Mesenchymal stem cell (in vitro differentiated cells and primary cell): ENCODE data around the gene STX12.
"Not testable (repeated sequence)": the region's sequence is repeated elsewhere in the genome, so short reads cannot be mapped to it uniquely, and the experiment has no call there.

Experiments
- DNase-seq: peaks from one replicate; pipeline ENCODE4 v3.0.0-alpha.2; 2013
- H2AFZ ChIP-seq: one replicate; pipeline ENCODE4 v1.6.1; 2013; ENCODE audit warnings: low read depth, mild to moderate bottlenecking, control low read depth, inconsistent platforms, low read length, moderate library complexity
- H2AK5ac ChIP-seq: 2 replicates; pipeline ENCODE4 v1.6.1; 2013; ENCODE audit warnings: low read length, moderate library complexity, mild to moderate bottlenecking, inconsistent platforms; ENCODE audit not compliant: severe bottlenecking
- H2BK120ac ChIP-seq: one replicate; pipeline ENCODE4 v1.6.1; 2013; ENCODE audit warnings: low read depth, mild to moderate bottlenecking, inconsistent platforms, low read length, moderate library complexity
- H2BK12ac ChIP-seq, 2 experiments: one replicate each; pipeline ENCODE4 v1.6.1; 2013; ENCODE audit warnings: inconsistent platforms in 2 of 2, low read length in 2 of 2, mild to moderate bottlenecking in 2 of 2, moderate library complexity in 2 of 2, control low read depth in 1 of 2
- H2BK15ac ChIP-seq: one replicate; pipeline ENCODE4 v1.6.1; 2013; ENCODE audit warnings: mild to moderate bottlenecking, low read depth, inconsistent platforms; ENCODE audit not compliant: poor library complexity, severe bottlenecking
- H2BK5ac ChIP-seq: 2 replicates; pipeline ENCODE4 v1.6.1; 2013; ENCODE audit warnings: low read depth, mild to moderate bottlenecking, low read length, control low read depth, inconsistent platforms; ENCODE audit not compliant: poor library complexity, severe bottlenecking
- H3K14ac ChIP-seq, 2 experiments: one replicate each; pipeline ENCODE4 v1.6.1; 2013; ENCODE audit warnings: inconsistent platforms in 2 of 2, low read length in 2 of 2, control low read depth in 1 of 2, mild to moderate bottlenecking in 1 of 2, moderate library complexity in 1 of 2
- H3K18ac ChIP-seq, 2 experiments: one replicate each; pipeline ENCODE4 v1.6.1; 2013; ENCODE audit warnings: inconsistent platforms in 2 of 2, low read length in 2 of 2, control low read depth in 1 of 2, low read depth in 1 of 2, mild to moderate bottlenecking in 1 of 2
- H3K23ac ChIP-seq, 2 experiments: one replicate each; pipeline ENCODE4 v1.6.1; 2013; ENCODE audit warnings: inconsistent platforms in 2 of 2, low read length in 2 of 2, mild to moderate bottlenecking in 2 of 2, moderate library complexity in 2 of 2, control low read depth in 1 of 2
- H3K27ac ChIP-seq: 2 replicates; pipeline ENCODE4 v1.5.1; 2013; ENCODE audit warnings: mild to moderate bottlenecking, moderate library complexity, low read length, control low read depth, inconsistent platforms; ENCODE audit not compliant: poor library complexity, severe bottlenecking
- H3K27me3 ChIP-seq, 2 experiments: 2 replicates each; pipeline versions ENCODE4 v1.6.1 to v1.7.0; 2013; ENCODE audit warnings: low read length in 2 of 2, mild to moderate bottlenecking in 2 of 2, moderate library complexity in 2 of 2, control low read depth in 1 of 2, inconsistent platforms in 1 of 2; ENCODE audit not compliant: control insufficient read depth in 1 of 2, insufficient read depth in 1 of 2
- H3K36me3 ChIP-seq, 2 experiments: 2 replicates each; pipeline versions ENCODE4 v1.6.1 to v1.7.0; 2013; ENCODE audit warnings: low read length in 2 of 2, control low read depth in 1 of 2, inconsistent platforms in 1 of 2, low read depth in 1 of 2, mild to moderate bottlenecking in 1 of 2; ENCODE audit not compliant: insufficient read depth in 2 of 2, control insufficient read depth in 1 of 2
- H3K4ac ChIP-seq, 2 experiments: one replicate each; pipeline ENCODE4 v1.6.1; 2013; ENCODE audit warnings: inconsistent platforms in 2 of 2, low read length in 2 of 2, mild to moderate bottlenecking in 2 of 2, moderate library complexity in 2 of 2, control low read depth in 1 of 2, low read depth in 1 of 2
- H3K4me1 ChIP-seq: 2 replicates; pipeline ENCODE4 v1.6.1; 2013; ENCODE audit warnings: low read depth, low read length, control low read depth; ENCODE audit not compliant: control insufficient read depth, insufficient read depth
- H3K4me2 ChIP-seq: 2 replicates; pipeline ENCODE4 v1.6.1; 2013; ENCODE audit warnings: low read length, mild to moderate bottlenecking, inconsistent platforms; ENCODE audit not compliant: poor library complexity, severe bottlenecking
- H3K4me3 ChIP-seq, 2 experiments: 2 replicates each; pipeline versions ENCODE4 v1.5.1 to v1.7.0; 2013; ENCODE audit warnings: low read length in 2 of 2, mild to moderate bottlenecking in 2 of 2, control low read depth in 1 of 2, low read depth in 1 of 2; ENCODE audit not compliant: insufficient read depth in 1 of 2
- H3K79me1 ChIP-seq: replicated peaks from 2 replicates; pipeline ENCODE4 v1.6.1; 2013; ENCODE audit warnings: mild to moderate bottlenecking, control low read depth, low read length, inconsistent platforms; ENCODE audit not compliant: poor library complexity, severe bottlenecking
- H3K9ac ChIP-seq: 2 replicates; pipeline ENCODE4 v1.7.0; 2013; ENCODE audit warnings: mild to moderate bottlenecking, low read length, moderate library complexity
- H3K9me3 ChIP-seq: 2 replicates; pipeline ENCODE4 v1.7.0; 2013; ENCODE audit warnings: mild to moderate bottlenecking, low read length; ENCODE audit not compliant: control insufficient read depth
- H4K8ac ChIP-seq: one replicate; pipeline ENCODE4 v1.6.1; 2013; ENCODE audit warnings: inconsistent platforms, mild to moderate bottlenecking, low read length, moderate library complexity
- H4K91ac ChIP-seq: one replicate; pipeline ENCODE4 v1.6.1; 2013; ENCODE audit warnings: mild to moderate bottlenecking, low read length, inconsistent platforms
- WGBS: methylation state at CpG from one replicate; pipeline ENCODE4 v1.1.7; 2013; ENCODE audit warnings: mixed read lengths; 5-methylcytosine and 5-hydroxymethylcytosine counted together

Gene STX12

DNA sequence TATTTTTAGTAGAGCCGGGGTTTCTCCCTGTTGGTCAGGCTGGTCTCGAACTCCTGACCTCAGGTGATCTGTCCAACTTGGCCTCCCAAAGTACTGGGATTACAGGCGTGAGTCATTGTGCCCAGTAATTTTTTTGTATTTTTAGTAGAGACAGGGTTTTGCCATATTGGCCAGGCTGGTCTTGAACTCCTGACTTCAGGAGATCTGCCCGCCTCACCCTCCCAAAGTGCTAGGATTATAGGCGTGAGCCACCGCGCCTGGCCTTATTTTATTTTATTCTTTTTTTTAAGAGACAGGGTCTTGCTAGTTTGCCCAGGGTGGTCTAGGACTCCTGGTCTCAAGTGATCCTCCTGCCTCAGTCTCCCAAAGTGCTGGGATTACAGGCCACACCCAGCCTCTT lies 98.1 kb downstream of the STX12 start:
- H2AK5ac ChIP-seq, H2AFZ ChIP-seq, H2BK5ac ChIP-seq, H3K36me3 ChIP-seq, H3K27ac ChIP-seq, H4K8ac ChIP-seq, H3K4ac ChIP-seq, H2BK15ac ChIP-seq, H3K23ac ChIP-seq, H2BK12ac ChIP-seq, H3K9ac ChIP-seq, H3K18ac ChIP-seq, DNase-seq, H3K4me2 ChIP-seq, H3K9me3 ChIP-seq, H3K4me3 ChIP-seq, H3K14ac ChIP-seq, H3K79me1 ChIP-seq, H4K91ac ChIP-seq, H3K27me3 ChIP-seq, H2BK120ac ChIP-seq: not testable (repeated sequence)
- WGBS: 96% methylated on average over 7 of the region's 7 CpGs
- peaks cover 26% of the 10 kb centered on the region for H3K4me1 ChIP-seq

DNA sequence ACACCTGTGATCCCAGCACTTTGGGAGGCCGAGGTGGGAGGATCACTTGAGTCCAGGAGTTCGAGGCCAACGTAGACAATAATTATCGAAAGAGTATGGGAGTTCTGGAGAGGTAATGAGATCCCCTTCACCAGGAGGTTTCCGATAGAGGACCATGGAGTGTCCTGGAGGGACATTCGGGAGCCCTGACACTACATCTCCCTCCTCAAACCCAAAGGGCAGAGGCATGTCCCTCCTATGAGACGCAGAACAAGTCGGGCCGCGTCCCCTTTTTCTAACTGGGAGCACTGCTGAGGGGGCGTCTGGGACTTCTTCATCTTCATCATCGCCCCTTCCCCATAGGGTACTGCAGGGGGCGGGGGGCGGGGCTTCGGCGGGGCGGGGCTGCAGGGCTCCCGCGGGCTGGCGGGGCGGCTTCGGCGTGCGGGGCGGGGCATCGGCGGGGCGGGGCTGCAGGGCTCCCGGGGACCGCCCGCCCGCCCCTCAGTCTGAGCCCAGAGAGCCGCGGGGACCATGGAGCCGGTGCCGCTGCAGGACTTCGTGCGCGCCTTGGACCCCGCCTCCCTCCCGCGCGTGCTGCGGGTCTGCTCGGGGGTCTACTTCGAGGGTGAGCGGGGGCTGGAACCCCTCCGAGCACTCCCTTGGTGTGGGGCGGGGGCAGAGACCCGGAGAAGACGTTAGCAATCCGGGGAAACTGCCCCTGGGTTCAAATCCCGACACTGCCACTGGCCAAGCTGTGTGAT lies 99.2 kb downstream of the STX12 start, which contains the start of gene THEMIS2:
THEMIS2 (plus strand) TSS at position 486 of the 743 bp plus-strand sequence; CDS start at position 514, 28 bp downstream.
- no peaks in the 10 kb centered on the region for H3K79me1 ChIP-seq
- H2BK12ac ChIP-seq: no peak within 1 kb of the TSS
- peak within 1 kb of the TSS; percentile 68 to 88 for H3K4me3 ChIP-seq
- peaks cover 29% of the 10 kb centered on the region for H3K4me1 ChIP-seq
- H3K4ac ChIP-seq: no peak within 1 kb of the TSS
- peak within 1 kb of the TSS; percentile 5 for H2AK5ac ChIP-seq
- H3K9ac ChIP-seq: peak within 1 kb of the TSS; percentile 85
- H2BK5ac ChIP-seq: no peak within 1 kb of the TSS
- H2BK120ac ChIP-seq: no peak within 1 kb of the TSS
- no peak within 1 kb of the TSS for H2BK15ac ChIP-seq
- H4K8ac ChIP-seq: peak within 1 kb of the TSS; percentile 78
- 13% methylated on average over 42 of the region's 53 CpGs for WGBS
- peak within 1 kb of the TSS; percentile 60 for H2AFZ ChIP-seq
- peaks cover 6% of the 10 kb centered on the region in 2 experiments for H3K36me3 ChIP-seq
- H3K18ac ChIP-seq: peak within 1 kb of the TSS; percentile 35 to 54
- H3K27ac ChIP-seq: no peak within 1 kb of the TSS
- H3K23ac ChIP-seq: peak within 1 kb of the TSS in 1 of 2 experiments; percentile 16
- no peaks in the 10 kb centered on the region for H3K9me3 ChIP-seq
- no peak within 1 kb of the TSS for H3K14ac ChIP-seq
- H4K91ac ChIP-seq: no peak within 1 kb of the TSS
- H3K27me3 ChIP-seq: no peaks in the 10 kb centered on the region
- H3K4me2 ChIP-seq: peak within 1 kb of the TSS; percentile 81
- peak; percentile 56 for DNase-seq

- Histone ChIP-seq H3K23ac (peak overlapping the region in 1 of 2 experiments; percentile 16), H3K18ac (peak overlapping the region in 1 of 2 experiments; percentile 54), H2BK15ac (no peak overlapping the region), H3K27ac (no peak overlapping the region), H4K8ac (no peak overlapping the region), H4K91ac (no peak overlapping the region), H3K4me2 (peak overlapping the region; percentile 81), H3K79me1 (no peaks in the 10 kb centered on the region), H2AFZ (peak overlapping the region; percentile 60), H3K9ac (peak overlapping the region; percentile 85), H3K9me3 (no peaks in the 10 kb centered on the region), H2AK5ac (peak overlapping the region; percentile 5), H3K27me3 (no peaks in the 10 kb centered on the region), H3K4me3 (peak overlapping the region; percentile 68 to 88), H3K36me3 (peaks cover 6% of the 10 kb centered on the region in 2 experiments), H2BK120ac (no peak overlapping the region), H2BK12ac (no peak overlapping the region), H3K14ac (no peak overlapping the region), H3K4ac (no peak overlapping the region), H3K4me1 (peaks cover 29% of the 10 kb centered on the region), H2BK5ac (no peak overlapping the region)
- WGBS: 17% methylated on average over 38 of the region's 38 CpGs
- DNase-seq: peak; percentile 23
Observed at GRCh38 chr1:27872802-27873551, 100.0 kb downstream of the STX12 start.
